ENCODE results near the gene SEMA3C.

The SEMA3C gene

DNA sequence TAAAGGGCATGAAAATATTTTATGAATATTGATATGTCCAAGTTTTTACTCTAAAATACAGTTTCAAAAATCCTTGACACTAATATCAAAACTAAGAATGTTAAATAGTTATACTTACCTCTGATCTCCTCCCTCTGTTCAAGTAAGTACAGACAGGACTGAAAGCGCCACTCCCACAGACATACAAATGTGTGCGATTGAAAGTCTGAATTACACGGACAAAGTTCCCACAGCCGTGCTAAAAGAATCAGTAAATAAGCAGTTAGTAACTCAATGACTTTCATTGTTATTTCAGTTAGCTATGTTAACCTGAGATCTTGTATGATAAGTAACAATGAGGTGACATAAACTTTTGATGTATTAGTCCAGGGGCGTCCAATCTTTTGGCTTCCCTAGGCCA, 100.7 kb downstream of the SEMA3C start:
- DNase-seq, result no peak

DNA sequence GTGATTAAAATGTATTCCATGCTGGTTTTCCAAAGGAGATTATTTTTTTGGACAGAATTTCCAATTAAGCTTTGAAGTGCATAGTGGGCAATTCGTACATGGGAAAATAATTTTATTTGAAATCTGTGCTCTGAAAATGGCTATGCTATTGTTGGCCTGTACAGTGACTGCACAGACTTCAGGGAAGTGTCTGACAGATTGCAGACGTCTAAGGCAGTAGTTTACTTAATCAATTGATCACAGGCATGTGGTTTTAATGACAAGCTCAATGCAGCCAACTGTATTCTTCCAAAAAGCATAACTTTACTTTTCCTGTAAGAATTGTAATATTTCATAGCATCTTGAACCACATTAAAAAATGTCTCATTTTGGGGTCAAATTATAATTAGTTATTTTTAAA, 102.0 kb downstream of the SEMA3C start:
- DNase-seq, result no peak

DNA sequence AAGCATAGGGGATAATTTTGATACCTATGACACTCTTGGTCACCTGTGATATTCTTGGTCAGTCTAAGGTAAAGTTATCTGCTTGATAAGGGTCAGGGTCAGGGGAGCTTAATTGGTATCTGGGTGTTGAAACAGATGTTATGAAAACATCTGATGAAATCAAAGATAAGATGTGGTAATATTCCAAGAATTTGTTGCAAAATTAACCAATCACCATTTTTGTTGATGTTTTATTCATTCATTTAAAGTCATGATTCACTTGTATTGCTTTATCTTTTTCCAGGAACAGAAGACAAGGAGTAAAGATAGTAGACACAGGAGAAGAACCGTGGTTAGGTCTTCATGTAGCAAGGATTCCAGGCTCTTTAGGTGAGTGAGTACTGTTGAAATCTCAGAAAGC, 103.1 kb downstream of the SEMA3C start:
- no peak for DNase-seq

DNA sequence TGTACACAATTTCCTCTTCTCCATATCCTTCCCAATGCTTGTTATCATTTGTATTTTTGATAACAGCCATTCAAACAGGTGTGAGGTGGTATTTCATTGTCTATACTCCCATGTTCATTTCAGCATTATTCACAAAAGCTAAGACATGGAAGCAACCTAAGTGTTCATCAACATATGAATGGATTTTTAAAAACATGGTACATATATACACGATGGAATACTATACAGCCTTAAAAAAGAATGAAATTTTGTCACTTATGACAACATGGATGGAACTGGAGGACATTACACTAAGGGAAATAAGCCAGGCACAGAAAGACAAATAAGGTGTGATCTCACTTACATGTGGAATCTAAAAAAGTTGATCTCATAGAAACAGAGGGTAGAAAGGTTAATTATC, 109.3 kb downstream of the SEMA3C start:
- DNase-seq, result no peak

DNA sequence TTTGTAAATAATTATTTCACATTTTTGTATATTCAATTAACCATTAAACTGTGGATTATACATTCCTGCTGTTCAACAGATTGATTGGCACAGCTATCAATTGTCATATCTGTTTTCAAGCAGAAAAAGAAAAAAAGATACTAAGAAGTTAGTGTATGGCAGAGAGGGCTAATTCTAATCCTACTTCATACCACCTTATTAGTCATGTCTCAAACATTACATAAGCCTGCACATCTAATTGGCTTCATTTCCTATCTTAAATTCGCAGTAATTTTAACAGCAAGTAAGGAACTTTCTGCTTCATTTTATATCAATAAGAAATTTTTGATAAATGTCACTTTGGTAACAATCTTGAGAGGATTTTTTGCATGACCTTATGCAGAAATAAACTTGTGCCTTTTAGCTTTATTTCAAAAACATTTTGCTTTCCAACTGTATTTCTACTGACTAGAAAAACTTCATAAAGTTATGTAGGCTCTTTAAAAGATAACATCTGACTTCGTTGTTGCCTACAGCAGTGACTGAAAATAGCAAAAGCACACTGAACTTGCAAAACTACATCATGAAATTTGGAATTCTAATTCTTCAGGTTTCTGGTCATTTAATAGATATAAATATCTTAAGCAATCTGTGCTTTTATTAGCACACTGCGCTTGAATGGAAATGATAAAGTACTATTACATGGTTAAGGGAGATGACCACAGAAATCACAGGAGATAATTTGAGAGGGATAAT, 111.5 kb downstream of the SEMA3C start:
- no peak for DNase-seq

DNA sequence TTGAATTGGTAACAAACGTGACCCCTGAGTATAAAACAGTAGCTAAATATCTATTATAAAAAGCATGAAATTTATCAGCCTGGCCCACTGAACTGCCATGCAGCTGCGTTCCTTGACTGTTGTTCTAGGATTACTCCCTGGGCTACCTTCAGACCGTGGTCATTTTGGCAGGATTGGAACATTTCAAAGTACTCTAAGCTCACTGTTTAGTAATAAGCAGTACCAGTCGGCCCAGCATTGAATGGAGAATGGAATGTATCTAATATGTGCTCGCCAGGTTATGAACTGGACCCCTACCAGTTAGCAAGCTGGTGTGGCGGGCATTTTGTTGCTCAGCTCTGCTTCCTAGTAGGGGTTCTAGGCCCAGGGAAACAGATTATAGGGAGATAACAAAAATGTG, 112.2 kb downstream of the SEMA3C start:
- no peak for DNase-seq

DNA sequence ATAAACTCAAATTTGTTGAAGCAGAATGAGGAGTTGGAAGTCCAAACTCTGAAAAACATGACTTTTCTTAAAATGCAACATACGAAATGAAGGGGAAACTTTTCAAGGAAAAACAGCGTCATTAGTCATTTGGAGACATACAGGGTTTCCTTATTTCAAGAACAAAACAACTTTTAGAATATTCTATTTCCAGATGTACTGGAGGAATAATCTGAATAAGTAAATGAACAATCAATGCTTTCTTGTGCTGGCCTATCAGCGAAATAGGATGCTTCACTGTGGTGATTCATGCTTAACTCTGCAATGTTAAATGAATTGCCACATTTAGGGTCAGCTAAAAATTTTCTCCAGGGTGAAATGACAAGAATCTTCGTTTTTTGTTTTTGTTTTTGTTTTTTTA, 114.3 kb downstream of the SEMA3C start:
- DNase-seq, result no peak

DNA sequence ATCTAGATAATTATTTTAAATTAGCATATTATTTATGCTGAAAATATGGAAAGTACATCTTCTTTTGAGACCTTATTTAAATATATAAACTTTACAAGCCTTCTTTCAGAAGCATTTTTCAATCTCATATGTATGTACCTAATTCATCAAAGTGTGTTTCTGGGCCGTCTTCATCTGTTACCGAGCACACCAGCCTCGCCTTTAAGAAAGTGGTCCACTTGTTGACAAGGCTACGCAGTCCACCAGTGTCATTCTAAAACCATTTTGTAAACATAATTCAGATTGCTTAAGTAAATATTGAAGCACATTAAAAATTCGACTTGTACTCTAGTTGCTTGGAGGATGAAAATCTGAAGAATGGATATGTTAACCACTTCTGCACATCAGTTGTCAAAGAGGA, 116.3 kb downstream of the SEMA3C start:
- DNase-seq, result no peak

DNA sequence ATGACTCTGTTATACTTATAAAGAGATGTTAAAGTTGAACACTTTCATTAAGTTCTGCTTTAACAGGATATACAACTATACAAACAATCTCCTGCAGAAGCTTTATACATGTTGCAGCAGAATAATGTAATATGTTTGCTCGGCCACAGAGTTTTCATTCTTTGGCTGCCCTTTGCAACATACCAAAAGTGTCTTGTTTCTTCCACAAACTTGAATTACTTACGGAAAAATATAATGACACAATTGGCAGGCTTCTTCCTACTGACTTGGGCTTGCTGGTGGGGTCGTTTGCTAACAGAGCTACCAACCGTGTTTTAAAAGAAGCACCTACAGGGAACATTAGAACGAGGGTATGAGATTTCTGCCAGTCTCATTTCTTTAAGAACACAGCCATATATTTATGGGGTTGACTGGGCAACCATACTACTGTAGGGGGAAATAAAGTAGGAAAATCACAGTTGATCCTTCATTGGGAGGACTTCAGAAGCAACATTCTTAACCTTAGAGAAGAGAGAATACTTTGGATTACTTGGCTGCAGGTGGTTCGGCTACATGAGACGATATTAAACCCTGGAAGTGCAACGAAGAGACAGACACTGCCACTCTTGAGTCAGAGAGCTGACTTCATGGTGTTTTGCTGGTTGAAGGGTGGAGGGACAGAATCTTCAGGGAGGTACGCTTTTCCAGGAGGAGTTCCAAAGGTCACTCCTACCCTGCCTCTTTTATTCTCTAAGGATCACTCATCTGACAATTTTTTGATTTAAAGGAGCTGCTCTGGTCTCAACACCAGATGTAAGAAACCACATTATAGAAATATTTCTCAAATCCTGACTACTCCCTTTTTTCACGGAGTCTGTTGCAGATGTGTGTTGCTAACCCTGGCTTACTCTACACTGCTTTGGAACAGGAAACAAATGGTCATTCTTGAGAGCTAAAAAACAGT, 123.9 kb downstream of the SEMA3C start:
- DNase-seq, result no peak

DNA sequence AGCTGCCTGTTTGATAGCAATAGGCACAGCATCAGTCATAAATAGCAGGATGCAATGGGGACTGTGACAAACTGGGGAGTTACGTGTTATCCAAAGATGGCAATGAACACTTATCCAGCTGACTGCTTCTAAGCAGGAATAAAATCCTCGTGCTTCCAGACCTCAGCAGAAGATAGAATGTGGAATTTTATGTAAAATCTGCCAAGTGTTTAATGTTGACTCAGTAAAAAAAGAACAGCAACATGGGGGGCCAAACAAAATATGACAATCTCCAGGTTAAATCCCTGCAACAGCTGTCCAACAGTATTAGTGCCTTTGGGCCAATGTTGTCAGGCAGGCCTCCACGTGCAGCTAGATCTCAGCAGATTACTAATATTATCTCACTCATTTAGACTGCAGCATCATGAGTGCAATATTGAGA, 127.3 kb downstream of the SEMA3C start:
- no peak for DNase-seq

DNA sequence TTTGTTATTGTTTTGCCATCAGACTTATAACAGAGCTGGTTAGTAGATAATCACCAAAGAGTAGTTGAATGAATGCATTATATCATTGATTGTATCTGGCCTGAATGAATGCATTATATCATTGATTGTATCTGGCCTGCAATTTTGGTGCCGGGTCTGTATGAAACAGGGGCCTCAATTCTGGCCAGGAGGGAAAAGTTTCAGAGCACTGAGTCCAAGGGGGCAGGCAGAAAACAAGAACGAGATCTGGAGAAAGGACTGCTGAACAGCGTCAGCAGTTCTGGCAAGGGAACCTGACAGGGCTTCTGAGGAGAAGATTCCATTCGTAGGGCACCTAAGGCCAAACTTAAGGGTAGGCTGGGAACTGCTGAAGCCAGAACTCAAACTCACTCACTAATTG, 128.0 kb downstream of the SEMA3C start:
- no peak for DNase-seq

DNA sequence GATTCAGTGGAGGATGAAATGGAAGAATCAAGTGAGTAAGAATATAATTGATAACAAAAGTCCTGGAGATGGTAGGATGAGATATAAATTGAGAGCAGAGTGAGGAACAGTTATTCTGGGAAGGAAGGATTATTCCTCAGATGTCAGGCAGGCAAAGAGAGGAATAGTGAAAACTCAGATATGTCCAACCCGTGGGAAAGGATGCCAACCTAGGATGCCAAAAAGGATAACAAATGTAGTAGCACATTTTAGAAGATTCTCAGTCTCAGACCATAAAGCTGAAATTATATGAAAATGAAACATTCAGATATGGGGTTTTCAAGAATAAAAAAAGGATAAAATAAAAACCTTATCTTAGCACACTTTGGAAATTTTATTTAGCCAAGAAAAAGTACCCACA, 131.1 kb downstream of the SEMA3C start:
- DNase-seq, result no peak

DNA sequence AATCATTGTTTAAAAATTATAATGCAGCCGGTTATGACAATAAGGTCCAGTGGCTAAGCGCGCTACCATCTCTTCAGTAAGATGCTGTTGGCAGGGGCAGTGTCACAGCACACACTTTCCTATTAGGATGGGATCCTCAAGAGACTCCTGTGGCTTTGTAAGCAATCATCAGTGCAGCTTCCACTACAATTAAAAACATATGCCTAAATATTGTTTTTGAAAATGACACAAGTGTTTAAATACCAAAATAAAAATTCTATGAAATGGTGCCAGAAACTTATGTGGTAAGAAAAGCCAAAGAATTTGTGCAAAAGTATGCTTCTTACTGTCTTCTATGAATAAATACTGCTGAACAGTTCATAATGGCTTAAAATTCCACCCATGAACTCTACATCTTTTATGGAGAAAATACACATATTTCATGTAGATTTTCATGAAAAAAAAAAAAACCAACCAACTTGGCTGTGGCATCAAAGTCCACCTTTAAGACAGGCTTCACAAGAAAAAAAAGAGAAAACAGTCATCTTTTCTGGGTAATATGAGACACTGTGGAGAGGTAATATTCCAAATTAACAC, 132.8 kb downstream of the SEMA3C start:
- DNase-seq, result no peak

DNA sequence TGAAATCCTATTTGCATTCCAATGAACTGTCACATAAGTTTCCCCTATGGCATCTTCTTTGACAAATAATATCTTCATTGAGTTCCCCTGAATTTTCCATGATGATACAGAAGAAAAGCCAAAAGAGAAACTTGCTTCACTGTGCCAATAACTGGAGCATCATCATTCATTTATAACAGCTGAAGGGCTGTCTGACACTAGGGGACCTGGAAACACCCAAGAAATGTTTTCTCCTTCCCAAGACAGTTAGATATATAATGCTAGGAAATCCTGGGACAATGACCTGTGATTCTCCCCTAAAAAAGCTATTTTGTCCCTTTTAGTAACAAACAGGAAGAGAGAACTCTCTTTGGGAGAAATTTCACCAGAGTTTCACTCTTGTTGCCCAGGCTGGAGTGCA, 133.6 kb downstream of the SEMA3C start:
- DNase-seq, result no peak

DNA sequence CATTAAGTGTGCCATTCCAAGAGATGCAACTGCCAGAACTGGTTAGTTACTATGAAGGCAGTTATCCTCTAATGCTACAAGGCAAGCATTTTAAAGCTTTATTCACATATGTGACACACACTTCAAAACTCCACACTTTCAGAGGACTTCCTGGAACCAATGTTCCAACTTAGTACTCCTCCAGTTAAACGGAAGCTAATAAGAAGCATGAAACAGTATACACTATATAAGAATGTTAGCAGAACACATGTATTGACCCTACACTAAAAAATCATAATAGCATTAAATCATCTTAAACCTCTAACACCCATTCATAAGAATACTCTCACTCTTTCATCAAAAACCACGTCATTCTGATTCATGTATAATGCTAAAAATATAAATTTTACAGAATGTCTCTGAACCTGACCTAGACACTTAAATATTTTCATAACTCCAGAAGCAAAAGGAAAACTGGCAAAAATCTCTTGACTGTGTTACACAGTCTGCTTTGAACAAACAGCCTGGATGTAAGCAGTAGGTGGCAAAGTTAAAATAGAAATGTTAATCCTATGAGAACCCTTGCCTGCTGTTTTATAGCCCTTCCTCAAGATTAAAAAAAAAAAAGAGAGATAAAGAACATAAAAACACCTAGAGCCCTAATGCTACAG, 135.0 kb downstream of the SEMA3C start:
- DNase-seq, result no peak

DNA sequence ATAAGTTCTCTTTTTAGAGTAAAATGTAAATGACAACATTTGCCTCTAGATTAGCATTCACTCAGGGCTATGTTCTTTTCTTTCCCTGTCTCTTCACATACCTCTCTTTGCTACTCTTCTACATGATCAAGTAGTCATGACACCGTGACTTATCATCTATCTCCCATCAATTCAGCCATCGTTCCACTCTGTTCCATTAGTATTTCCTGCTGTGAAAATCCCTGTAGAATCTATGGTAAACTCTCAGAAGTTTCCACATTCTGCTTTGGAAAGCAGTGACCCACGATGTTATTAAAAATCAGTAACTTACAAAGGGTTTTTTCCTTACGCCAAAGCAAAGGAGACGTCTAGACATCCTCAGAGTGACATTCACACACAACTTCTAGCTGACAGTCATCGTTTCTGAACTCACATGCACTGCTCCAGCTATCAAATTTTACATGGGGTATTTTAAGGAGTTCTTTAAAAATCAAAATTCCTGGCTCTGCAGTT, 135.6 kb downstream of the SEMA3C start:
- no peak for DNase-seq

DNA sequence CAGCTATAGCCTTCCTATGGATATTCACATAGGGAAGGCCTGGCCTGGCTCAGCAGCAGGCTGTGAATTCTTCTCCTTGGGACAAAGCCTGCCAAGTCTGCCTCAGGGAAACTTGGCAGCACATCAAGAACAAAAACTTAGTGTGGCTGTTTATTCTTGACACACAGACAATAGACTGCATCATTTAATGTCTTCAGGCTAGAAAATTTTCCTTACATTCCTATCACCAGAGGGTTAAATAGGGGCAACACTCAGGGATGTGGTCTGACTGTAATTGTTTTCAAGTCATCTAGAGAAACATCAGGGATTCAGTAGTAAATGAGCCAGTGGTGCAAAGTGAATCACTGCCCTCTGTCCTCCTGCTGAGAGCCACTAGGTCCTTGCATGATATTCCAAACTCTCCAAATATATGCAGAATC, 137.3 kb downstream of the SEMA3C start:
- no peak for DNase-seq

DNA sequence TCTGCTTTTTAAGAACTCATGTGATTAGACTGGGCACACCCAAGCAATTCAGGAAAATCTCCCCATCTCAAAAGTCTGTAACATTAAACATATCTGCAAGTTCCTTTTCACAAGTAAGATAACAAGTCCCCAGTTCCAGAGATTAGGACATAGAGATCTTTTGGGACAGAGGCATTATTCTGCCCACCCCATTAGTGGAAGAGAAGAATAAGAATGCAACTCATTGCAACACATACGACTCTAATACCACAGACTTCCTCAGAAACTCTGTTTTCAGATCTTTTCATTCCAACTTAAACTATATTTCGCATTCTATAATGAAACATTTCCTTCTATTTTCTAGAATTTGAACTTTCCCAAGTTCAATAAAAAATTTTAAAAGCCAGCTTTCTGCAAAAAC, 137.7 kb downstream of the SEMA3C start:
- DNase-seq, result no peak

DNA sequence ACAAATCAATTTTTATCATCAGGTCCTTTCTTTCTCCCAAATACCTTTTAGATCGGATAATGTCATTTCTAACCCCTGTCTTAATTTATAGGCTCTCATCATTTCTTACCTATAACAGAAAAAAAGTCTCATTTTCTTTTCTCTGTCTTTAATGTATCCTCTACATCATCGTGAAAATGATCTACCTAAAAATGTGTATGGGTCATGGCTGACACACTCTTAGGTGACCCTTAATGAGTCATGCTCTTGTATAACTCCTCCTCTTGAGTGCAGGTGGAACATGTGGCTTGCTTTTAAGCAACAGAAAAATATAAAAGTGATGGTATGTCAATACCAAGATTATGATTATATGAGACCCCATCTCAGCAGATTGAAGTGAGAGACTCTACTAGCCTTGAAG, 139.4 kb downstream of the SEMA3C start:
- DNase-seq, result no peak

DNA sequence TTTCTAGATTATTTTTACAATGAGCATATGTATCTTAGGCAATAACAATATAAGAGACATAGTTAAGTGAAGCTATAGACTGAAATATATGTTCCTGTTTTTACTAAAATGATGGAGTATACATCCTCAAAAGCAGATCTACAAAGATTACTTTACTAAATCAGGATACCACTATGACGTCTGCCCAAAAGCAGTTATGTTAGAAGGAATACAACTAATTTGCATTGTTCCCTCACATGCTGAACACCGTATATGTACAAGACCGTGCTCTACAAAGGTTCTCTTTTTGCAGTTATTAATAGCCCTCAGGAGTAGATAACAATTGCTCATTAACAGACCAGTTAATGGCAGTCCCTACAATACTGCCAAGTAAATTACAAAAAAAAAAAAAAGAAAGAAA, 143.0 kb downstream of the SEMA3C start:
- DNase-seq, result no peak

DNA sequence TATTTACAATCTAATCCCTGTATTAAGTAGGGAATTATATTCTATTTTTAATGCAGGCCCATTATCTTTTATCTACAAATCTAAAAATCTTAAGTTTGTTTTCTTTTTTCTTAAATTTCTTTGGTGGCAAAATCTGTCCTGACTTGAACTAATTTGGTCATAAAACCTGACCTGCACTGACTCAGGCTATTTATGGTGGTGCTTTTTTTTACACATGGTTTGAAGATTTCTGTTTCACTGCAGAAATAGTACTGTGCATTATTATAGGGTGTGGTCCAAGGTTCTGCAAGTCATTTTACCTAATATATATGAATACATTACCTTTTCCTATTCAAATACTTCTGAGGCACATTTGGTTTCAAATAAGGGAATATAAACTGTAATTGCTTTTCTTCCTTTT, 143.4 kb downstream of the SEMA3C start:
- DNase-seq, result no peak

DNA sequence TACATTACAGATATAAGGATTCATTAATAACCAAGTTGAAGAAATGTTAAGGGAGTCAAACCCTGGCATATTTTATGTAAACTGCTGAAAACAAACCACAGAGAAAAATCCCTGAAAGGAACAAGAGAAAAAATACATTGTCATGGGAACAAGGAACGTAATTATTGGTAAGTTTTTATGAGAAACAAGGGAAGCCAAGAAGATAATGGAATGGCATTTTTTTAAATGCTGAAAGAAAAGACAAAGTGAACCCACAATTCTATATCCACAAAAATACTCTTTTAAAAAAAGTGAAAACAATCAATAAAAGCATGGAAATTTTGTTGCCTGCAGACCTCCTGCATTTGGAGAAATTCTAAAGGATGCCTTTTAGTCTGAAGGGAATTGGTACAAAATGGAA, 144.0 kb downstream of the SEMA3C start:
- no peak for DNase-seq

DNA sequence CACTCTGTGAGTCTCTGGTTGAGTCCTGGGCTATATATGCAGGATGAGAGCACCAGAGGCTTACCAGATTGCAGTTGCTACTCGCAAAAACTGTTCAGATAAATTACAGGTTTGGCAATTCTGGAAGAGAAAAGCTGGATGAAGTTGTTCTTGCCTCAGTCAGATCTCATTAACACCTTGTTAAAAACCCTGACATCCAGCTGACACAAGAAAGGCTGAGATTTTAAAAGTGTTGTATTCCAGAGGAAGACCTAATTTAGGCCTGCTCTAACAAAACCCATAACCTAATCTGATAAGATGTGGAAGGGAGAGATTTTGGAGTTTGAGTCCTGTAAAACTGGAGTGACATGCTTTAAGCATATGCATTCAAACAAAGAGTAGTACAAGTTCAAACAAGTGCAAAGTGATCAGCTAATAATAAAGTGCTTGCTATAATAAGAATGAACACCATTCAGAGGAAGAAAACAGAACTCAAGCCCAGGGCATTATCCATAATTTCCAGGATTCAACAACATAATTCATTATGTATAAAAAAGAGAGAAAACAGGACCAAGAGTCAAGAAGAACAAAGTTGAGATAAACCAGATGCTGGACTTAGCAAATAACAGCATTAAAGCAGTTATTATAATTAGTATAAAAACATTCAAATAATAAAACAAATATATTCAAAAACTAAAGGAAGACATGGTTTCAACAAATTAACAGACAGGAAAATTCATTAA, 144.9 kb downstream of the SEMA3C start:
- DNase-seq, result no peak
